Kidney (tissue), 14 donors: ENCODE data around the gene AP2M1. TPM values are rescaled to one million over a fixed set of nuclear protein-coding genes. Genes with fewer than 3 reads are reported as not detected.

Experiments
- DNase-seq, 5 donors: peaks; one replicate each; pipeline ENCODE4 v3.0.0-alpha.2; 2013 to 2020
- FAIRE-seq: peaks from 2 replicates; lab custom pipeline; 2012; peaks lifted over from hg19 to GRCh38; lab: Jason Lieb, UNC
- H3K27ac ChIP-seq, 2 donors: one replicate each; pipeline ENCODE4 v1.7.0; 2013; ENCODE audit warnings: low read depth in 2 of 2, low read length in 2 of 2, inconsistent platforms in 1 of 2
- H3K27me3 ChIP-seq: one replicate; pipeline ENCODE4 v1.7.1; 2013; ENCODE audit warnings: low read length, inconsistent platforms; ENCODE audit not compliant: control insufficient read depth, insufficient read depth
- H3K36me3 ChIP-seq, 3 donors: one replicate each; pipeline versions ENCODE4 v1.7.0 to v1.7.1; 2013; ENCODE audit warnings: low read length in 3 of 3, control low read depth in 1 of 3, inconsistent platforms in 1 of 3; ENCODE audit not compliant: insufficient read depth in 3 of 3, control insufficient read depth in 2 of 3
- H3K4me1 ChIP-seq, 3 donors: one replicate each; pipeline versions ENCODE4 v1.7.0 to v1.7.1; 2013; ENCODE audit warnings: low read length in 3 of 3, inconsistent platforms in 1 of 3, low read depth in 1 of 3; ENCODE audit not compliant: control insufficient read depth in 2 of 3, insufficient read depth in 2 of 3
- H3K4me3 ChIP-seq, 3 donors: one replicate each; pipeline versions ENCODE4 v1.7.0 to v1.8.1; 2013; ENCODE audit warnings: low read length in 3 of 3, control low read depth in 1 of 3, inconsistent platforms in 1 of 3
- H3K9ac ChIP-seq, 3 donors: one replicate each; pipeline versions ENCODE4 v1.7.0 to v1.7.1; 2013; ENCODE audit warnings: low read length in 3 of 3, control low read depth in 1 of 3, inconsistent platforms in 1 of 3
- H3K9me3 ChIP-seq, 3 donors: one replicate each; pipeline versions ENCODE4 v1.7.0 to v1.7.1; 2013; ENCODE audit warnings: low read length in 3 of 3, control low read depth in 1 of 3, inconsistent platforms in 1 of 3; ENCODE audit not compliant: control insufficient read depth in 2 of 3, insufficient read depth in 1 of 3
- intact Hi-C: fragments of 100-400 bp; cut with DNase I; formaldehyde crosslinking; loops from one replicate; pipeline ENCODE4 v1.11.1; 2022
- polyA plus RNA-seq: library from polyadenylated mRNA; stranded (reverse); fragments of 350-450 nt; fragmentation: Illumina TruSeq; extraction: RNeasy Lipid Tissue Mini Kit (QIAGEN cat#74804); gene quantifications from one replicate; pipeline ENCODE4 v1.2.3, GENCODE V29; 2014; ENCODE audit warnings: low read depth, low replicate concordance; ENCODE audit not compliant: insufficient read depth
- total RNA-seq: library from RNA; stranded (reverse); fragmentation: NEBNext Ultra II Directional; extraction: Animal tissue kit (Norgen Biotek cat#: 25700); gene quantifications from one replicate; pipeline ENCODE4 v1.2.1, GENCODE V29; 2021
- TF ChIP-seq, protein P1 (sequence below): IDR thresholded peaks from 3 replicates; pipeline ENCODE4 v1.5.1; 2012; ENCODE audit warnings: mild to moderate bottlenecking, moderate library complexity, borderline replicate concordance; ENCODE audit not compliant: insufficient read depth; ENCODE audit errors: extremely low read depth
- donor health status: control.
- donor health status: control.
- donor health status: control.
- donor health status: control.
- donor health status: control.
- donor health status: DM: yes; HTN: yes; CAD: no.
- donor health status: Normal renal cell carcinoma (clear cell type).

AP2M1 gene
- total and polyA plus RNA-seq, 2 donors from 2014 or later, result 329 to 353 TPM

GRCh38 chr3:184176377-184177330, 2.0 kb downstream of the AP2M1 start:
- Histone ChIP-seq H3K27ac (peak overlapping the region; percentile 85 to 95), H3K36me3 (peaks cover 6 to 48% (median 35%) of the 10 kb centered on the region in 3 donors), H3K4me3 (peak overlapping the region; percentile 7 to 92 (median 84)), H3K27me3 (no peaks in the 10 kb centered on the region), H3K9me3 (no peaks in the 10 kb centered on the region), H3K4me1 (peaks cover 0 to 28% (median 10%) of the 10 kb centered on the region in 3 donors), H3K9ac (peak overlapping the region in 2 of 3 donors; percentile 75 to 93)
- DNase-seq, result peak; percentile 40 to 93 (median 71)
- TF ChIP-seq, protein P1, sequence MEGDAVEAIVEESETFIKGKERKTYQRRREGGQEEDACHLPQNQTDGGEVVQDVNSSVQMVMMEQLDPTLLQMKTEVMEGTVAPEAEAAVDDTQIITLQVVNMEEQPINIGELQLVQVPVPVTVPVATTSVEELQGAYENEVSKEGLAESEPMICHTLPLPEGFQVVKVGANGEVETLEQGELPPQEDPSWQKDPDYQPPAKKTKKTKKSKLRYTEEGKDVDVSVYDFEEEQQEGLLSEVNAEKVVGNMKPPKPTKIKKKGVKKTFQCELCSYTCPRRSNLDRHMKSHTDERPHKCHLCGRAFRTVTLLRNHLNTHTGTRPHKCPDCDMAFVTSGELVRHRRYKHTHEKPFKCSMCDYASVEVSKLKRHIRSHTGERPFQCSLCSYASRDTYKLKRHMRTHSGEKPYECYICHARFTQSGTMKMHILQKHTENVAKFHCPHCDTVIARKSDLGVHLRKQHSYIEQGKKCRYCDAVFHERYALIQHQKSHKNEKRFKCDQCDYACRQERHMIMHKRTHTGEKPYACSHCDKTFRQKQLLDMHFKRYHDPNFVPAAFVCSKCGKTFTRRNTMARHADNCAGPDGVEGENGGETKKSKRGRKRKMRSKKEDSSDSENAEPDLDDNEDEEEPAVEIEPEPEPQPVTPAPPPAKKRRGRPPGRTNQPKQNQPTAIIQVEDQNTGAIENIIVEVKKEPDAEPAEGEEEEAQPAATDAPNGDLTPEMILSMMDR, result no peak
- intact Hi-C loops, result no loop called here
- no peak for FAIRE-seq

DNA sequence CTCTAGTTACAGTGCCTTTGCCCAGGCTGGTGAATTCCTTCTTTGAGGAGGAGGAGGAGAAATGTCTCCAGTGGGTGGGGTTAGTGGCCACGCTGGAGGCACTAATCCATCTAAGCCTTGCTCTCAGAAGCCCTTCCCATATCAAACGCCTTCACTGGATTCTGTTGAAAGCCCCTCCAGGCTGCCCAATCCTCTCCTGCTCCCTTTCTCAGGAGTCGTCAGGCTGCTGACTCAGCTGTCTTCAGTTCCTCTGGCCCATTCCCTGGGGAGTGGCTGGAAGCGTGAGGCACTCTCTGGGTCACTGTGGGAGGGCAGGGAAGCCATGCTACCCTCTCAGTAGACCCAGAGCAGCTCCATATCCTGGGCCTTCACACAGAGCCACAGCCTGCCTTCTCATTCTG, 2.7 kb downstream of the AP2M1 start:
- FAIRE-seq, result no peak
- DNase-seq, result no peak
- H3K27ac ChIP-seq, result peak overlapping the region in 1 of 2 donors; percentile 85
- H3K27me3 ChIP-seq, result no peaks in the 10 kb centered on the region
- peak overlapping the region in 2 of 3 donors; percentile 84 to 92 for H3K4me3 ChIP-seq
- H3K9ac ChIP-seq, result no peak overlapping the region
- H3K9me3 ChIP-seq, result no peaks in the 10 kb centered on the region
- H3K4me1 ChIP-seq, result peaks cover 0 to 28% (median 10%) of the 10 kb centered on the region in 3 donors
- intact Hi-C loops, result no loop called here
- TF ChIP-seq, protein P1, result no peak
- H3K36me3 ChIP-seq, result peaks cover 9 to 54% (median 41%) of the 10 kb centered on the region in 3 donors

DNA sequence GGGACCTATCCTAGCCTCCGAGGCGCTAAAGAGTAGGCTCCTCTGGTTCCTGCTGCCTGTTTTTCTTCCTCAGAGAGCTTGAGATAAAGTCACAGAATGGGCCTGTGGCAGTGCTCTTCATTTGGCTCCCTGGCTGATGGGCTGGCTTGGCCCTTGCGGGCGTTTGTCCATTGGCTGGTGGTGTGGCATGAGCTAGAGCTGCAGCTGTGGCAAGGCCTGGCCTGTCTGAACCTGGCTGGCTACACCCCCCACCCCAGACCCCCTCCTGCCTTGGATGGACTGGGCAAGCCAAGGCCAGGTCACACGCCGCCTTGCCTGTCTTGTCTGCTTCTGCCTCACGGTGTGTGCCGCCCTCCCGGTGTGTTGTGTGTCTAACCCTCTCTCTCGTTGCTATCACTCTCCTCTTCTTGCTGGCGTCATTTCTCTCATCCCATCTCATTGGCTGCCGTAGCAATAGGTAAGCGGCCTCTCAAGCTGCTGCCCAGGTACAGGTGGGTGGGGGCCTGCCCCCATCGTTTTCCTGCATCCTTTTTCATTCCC, 3.2 kb downstream of the AP2M1 start:
- Histone ChIP-seq H3K4me1 (peaks cover 0 to 28% (median 10%) of the 10 kb centered on the region in 3 donors), H3K36me3 (peaks cover 9 to 60% (median 46%) of the 10 kb centered on the region in 3 donors), H3K4me3 (no peak overlapping the region), H3K9me3 (no peaks in the 10 kb centered on the region), H3K27me3 (no peaks in the 10 kb centered on the region), H3K9ac (no peak overlapping the region), H3K27ac (no peak overlapping the region)
- intact Hi-C loops, result no loop called here
- FAIRE-seq (no peak), DNase-seq (no peak)
- TF ChIP-seq, protein P1, result no peak
